Fibroblast of skin of left quadriceps (primary cell): ENCODE results near the gene GTF2IRD1.

Source experiments
- DNase-seq, 2 experiments: peaks; one replicate each; pipeline ENCODE4 v3.0.0-alpha.2; 2013; ENCODE audit warnings: low read depth in 2 of 2

Gene GTF2IRD1

DNA sequence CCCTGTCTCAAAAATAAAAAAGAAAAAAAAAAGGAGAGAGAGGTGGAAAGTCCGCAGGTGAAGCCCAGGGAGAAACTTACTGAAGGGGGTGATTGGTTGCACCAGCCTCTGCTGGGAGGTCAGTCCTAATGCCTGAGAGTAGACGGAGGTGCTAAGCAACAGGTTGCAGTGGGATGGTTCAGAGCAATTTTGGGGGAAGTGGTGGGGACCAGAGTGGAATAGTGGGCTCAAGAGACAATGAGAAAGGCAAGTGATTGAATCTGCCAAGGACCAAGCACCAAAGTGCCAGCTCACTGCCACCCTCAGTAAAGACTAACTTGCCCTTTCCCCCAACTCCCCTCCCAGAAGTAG lies 113.6 kb downstream of the GTF2IRD1 start:
- no peak for DNase-seq

DNA sequence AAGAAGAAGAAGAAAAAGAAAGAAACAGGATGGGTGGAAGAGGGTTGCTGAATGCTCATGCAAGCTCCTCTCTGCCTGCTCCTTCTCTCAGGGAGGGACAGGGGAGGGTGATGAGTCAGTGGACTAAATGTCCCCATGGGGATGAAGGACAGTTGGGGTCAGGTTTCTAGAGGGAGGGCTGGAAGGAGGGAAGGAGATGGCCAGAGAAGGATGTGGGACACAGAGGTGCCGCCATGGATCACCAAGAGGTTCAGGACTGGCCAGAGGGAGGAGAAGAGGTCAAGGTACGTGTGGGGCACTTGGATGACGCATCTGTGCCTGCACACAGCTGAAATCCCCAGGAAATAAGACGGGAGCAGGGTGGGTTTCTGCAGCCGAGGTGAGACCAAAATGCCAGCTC lies 115.0 kb downstream of the GTF2IRD1 start:
- DNase-seq: no peak

- DNase-seq: no peak
Observed at GRCh38 chr7:74569501-74570075, 115.9 kb downstream of the GTF2IRD1 start.

- no peak for DNase-seq
Observed at GRCh38 chr7:74570533-74571156, 116.9 kb downstream of the GTF2IRD1 start.

GRCh38 chr7:74572301-74572979 lies 118.7 kb downstream of the GTF2IRD1 start:
- no peak for DNase-seq

DNA sequence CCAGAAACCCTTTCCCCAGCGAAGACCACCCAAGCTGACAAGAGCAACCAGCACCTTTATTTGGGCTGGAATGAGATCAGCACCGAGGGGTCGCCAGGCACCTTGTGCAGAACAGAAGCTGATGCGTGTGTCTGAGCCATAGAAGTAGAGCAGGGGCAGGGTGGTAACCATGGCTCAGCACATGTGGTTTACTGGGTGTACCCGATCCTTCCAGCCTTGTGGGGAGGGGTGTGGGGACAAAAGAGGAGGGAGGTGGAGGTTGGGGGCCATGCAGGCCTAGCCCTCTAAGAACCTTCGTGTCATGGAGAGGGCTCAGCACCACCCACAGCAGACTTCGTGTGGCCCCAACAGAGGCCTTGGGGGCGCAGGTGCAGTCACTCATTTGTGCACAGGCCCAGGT lies 119.8 kb downstream of the GTF2IRD1 start:
- DNase-seq: no peak

DNA sequence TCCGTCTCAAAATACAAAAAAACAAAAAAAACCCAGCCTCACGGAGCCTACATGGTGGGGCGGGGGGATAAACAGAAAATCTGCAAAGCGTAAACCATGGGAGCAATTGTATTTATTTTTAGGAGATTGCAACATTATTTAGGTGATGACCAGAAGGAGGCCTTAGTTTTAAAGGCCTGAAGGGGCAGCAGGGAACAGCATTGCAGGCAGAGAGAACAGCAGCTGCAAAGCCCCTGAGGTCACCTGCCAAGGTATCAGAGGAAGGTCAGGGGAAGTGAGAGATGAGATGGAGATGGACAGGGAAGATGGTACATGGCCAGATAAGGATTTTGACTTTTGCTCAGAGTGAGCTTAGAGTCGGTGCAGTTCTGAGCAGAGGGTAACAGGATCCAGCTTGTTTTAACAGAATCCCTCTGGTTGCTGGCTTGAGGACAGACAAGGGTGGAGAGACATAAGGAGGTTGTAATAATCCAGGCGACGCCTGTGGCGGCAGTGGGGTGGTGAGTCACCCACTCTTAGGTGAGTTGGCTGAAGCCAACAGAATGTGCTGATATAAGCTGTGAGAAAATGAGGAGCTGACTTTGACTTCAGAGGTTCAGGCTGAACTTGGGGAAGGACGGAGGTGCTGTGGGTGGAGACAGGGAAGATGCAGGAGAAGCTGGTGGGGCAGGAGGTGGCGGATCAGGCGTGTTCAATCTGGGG lies 121.5 kb downstream of the GTF2IRD1 start:
- no peak for DNase-seq

- no peak for DNase-seq
Observed at GRCh38 chr7:74575811-74576210, 122.1 kb downstream of the GTF2IRD1 start.

GRCh38 chr7:74579800-74580685 lies 126.3 kb downstream of the GTF2IRD1 start:
- DNase-seq: no peak

DNA sequence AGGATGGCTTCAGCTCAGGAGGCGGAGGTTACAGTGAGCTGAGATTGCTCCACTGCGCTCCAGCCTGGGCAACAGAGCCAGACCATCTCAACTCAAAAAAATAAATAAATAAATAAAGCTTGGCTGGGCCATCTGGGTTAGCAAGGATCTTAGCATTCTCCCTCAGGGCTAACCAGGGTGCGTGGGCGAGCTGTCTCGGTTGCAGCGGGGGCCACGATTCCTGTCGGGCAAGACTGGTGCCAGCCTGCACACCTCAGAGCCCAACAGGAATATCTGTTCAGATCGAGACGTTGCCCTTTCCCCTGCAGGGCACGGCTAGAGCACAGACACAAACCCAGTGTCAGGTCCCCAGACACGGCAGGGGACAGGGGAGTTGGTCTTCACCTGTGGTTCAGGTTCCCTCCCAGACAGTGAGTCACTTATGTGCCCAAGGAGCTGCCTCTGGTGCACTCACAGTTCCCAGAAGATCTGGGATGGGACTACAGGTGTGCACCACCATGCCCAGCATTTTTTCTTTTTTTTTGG lies 128.3 kb downstream of the GTF2IRD1 start:
- DNase-seq: no peak

DNA sequence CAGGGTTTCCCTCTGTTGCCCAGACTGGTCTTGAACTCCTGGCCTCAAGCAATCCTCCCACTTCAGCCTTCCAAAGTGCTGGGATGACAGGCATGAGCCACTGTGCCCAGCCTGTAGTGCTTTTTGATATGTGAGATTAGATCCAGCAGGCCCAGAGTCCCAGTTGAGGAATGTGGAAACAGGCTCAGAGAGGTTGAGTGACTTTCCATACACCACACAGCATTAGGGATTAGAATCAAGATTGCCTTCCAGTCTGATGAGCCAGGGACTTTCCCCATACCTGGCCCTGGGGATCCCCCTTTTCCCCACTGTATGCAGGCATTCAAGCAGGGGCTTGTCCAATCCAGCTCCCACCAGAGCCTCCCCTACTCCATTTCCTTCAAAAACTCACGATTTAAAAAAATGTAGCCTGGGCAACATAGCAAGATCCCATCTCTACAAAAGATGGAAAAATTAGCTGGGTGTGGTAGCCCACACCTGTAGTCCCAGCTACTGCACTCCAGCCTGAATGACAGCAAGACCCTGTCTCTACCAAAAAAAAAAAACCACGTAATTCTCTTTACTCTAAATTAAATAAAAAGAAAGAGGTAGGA lies 128.8 kb downstream of the GTF2IRD1 start:
- no peak for DNase-seq

GRCh38 chr7:74583630-74584029 lies 129.9 kb downstream of the GTF2IRD1 start:
- DNase-seq: no peak

- DNase-seq: no peak
Observed at GRCh38 chr7:74584160-74584954, 130.7 kb downstream of the GTF2IRD1 start.

GRCh38 chr7:74585844-74586243 lies 132.1 kb downstream of the GTF2IRD1 start:
- no peak for DNase-seq

GRCh38 chr7:74586258-74587175 lies 132.8 kb downstream of the GTF2IRD1 start:
- DNase-seq: no peak

DNA sequence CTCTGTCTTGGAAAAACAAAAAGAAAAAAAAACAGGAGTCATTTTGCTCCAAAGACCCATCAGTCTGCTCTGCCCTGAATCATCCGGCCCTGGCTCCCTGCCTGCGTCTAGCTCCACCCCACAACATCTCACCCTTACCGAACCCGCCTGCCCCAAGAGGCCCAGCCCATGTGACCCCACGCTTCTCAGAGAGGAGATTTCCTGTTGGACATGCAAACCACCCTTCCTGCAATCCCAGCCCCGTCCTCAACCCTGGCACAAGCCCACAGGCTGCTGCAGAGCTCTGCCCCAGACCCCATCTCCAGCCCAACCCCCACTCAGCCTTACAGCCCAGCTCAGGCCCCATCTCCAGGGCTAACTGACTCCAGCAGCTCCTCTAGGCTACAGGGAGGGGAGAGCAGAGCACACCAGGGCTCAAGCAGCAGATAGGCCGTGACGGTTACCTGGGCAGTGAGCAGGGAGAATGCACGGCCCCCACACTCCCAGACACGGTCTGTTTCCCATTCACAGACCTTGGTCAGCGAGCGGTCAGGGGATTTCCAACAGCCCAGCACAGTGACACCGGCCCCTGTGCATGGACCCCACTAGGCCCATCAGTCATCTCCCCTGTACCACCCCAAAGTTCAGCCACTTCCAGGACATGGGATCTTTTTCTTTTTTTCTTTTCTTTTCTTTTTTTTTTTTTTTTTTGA lies 133.9 kb downstream of the GTF2IRD1 start:
- peak; percentile 65 to 68 for DNase-seq

GRCh38 chr7:74590813-74591212 lies 137.1 kb downstream of the GTF2IRD1 start:
- no peak for DNase-seq

DNA sequence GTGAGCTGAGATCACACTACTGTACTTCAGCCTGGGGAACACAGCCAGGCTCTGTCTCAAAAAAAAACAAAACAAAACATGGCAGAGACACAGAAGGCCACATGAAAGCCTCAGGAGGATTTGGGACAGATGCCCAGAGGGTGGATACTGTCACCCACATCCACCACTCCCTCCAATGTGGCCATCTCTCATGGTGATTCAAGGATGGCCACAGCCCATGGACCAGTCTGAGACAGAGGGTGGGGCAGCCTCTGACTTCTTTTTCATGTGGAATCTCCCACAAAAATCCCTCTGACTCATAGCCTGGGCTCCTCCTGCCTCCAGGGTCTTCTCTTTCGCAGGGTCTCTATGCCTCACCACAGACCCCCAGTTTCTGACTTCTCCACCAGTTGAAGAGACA lies 144.9 kb downstream of the GTF2IRD1 start:
- no peak for DNase-seq

DNA sequence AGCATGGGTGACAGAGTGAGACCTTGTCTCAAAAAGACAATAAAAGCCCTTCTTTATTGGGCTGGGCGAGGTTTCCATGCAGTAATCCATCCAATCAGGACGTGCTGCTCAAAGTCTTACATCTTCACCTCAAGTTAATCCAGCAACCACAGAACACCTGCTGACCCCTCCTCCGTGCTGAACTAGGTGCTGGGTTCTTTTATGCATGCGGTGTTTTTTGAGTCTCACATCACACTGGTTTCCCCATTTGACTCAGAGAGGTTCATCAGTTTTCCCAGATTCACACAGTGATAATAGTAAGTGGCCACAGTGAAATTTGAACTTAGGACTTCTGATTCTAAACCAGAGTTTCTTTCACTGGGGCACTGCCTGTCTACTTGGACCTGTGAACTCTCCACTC lies 145.5 kb downstream of the GTF2IRD1 start:
- no peak for DNase-seq
